Fibroblast of gingiva (primary cell): ENCODE data around the gene DHRSX.
"Not testable (repeated sequence)": the region's sequence is repeated elsewhere in the genome, so short reads cannot be mapped to it uniquely, and the experiment has no call there.

ENCODE experiments used
- DNase-seq: peaks from one replicate; pipeline ENCODE4 v3.0.0-alpha.2; 2011; ENCODE audit warnings: low read depth

The DHRSX gene

GRCh38 chrX:2314831-2315365, 185.9 kb downstream of the DHRSX start:
- no peak for DNase-seq

DNA sequence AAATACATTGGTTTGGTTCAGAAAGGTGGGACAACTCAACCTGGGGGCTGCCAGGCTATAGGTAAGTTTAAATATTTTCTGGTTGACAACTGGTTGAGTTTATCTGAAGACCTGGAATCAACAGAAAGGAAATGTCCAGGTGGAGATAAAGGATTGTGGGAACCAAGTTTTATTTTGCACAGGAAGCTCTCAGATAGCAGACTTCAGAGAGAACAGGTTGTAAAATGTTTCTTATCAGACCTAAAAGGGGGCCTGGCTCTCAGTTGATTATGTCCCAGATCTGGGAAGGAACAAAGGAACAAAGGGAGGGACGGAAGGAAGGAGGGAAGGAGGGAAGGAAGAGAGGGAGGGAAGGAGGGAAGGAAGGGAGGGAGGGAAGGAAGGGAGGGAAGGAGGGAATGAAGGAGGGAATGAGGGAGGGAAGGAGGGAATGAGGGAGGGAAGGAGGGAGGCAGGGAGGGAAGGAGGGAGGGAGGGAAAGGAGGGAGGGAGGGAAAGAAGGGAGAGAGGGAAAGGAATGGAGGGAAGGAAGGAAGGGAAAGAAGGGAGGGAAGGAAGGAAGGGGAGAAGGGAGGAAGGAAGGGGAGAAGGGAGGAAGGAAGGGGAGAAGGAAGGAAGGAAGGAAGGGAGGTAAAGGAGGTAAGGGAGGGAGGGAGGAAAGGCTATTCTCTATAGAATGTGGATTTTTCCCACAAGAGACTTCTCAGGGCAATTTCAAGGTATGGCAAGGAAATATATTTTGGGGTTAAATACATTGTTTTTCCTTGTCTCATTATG, 186.7 kb downstream of the DHRSX start:
- DNase-seq = no peak

- DNase-seq = not testable (repeated sequence)
Measured at GRCh38 chrX:2312061-2312591, 188.7 kb downstream of the DHRSX start.

- no peak for DNase-seq
Measured at GRCh38 chrX:2311501-2311900, 189.3 kb downstream of the DHRSX start.

DNA sequence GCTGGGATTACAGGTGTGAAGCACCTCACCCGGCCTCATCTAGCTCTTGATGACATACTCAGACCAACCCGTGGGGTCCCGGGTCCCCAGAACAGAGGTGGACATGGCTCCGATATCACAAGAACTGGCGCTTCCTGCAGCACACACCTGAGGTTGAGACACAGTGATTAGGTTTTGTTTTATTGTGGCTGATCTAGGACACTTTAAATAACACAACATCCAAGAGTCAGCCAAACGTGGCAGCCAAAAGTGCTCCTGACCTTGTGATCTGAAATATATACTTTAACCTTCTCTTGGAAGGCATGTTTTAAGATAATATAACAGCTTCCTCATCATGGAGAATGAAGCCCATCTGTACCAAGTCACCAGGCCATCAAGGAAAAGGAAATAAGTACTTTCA, 198.9 kb downstream of the DHRSX start:
- no peak for DNase-seq

DNA sequence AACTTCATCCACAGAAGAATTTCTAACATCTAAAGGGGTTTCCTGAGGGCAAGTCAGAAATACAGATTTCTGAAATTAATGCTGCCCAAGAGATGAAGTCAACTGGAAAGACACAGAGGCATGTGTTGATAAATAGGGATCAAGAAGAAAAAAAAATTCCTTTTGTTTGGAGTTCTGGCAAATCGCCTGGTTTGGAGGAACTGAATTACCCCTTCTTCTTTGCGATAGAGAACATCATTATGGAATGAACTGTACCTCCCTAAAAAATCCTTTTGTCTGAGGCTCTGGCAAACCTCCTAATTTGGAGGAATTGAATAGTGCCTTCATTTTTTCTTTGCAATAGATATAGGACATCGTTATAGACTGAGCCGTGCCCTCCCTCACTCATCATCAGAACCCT, 200.9 kb downstream of the DHRSX start:
- no peak for DNase-seq

GRCh38 chrX:2286731-2287130, 214.0 kb downstream of the DHRSX start:
- DNase-seq = no peak

- peak; percentile 4 for DNase-seq
Measured at GRCh38 chrX:2284601-2285000, 216.2 kb downstream of the DHRSX start.

- no peak for DNase-seq
Measured at GRCh38 chrX:2284133-2284532, 216.6 kb downstream of the DHRSX start.

DNA sequence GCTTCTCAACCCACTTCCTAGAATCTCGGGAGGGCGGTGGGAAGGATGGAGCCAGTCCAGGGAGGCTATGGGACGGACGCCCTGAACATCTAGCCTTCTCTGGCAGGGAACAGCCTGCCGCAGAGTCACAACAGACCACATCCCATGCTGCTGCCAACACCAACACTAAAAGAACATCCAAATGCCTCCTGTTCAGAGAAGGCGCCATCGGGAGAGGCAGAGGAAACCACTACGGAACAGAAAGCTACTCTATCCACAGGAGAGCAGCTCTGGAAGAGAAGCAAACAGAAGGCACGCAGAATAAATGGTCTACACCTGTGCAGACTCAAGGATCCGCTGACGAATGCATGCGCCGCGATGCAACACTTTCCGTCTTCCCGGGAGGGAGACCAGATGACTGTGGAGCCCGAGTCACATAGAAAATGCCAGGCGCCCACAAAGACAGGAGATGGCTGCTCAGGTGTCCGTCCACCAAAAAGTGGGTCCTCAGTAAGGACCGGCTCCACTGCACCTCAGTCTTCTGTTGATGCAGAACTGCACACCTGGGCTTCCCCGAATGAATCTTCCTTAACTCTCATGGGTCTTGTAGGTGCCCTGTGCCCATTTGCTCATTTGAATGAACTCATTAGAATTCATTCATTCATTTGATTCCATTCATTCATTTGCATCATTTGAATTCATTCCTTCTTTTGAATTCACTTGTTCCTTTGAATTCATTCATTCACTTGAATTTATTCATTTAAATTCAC, 217.5 kb downstream of the DHRSX start:
- peak; percentile 19 for DNase-seq

DNA sequence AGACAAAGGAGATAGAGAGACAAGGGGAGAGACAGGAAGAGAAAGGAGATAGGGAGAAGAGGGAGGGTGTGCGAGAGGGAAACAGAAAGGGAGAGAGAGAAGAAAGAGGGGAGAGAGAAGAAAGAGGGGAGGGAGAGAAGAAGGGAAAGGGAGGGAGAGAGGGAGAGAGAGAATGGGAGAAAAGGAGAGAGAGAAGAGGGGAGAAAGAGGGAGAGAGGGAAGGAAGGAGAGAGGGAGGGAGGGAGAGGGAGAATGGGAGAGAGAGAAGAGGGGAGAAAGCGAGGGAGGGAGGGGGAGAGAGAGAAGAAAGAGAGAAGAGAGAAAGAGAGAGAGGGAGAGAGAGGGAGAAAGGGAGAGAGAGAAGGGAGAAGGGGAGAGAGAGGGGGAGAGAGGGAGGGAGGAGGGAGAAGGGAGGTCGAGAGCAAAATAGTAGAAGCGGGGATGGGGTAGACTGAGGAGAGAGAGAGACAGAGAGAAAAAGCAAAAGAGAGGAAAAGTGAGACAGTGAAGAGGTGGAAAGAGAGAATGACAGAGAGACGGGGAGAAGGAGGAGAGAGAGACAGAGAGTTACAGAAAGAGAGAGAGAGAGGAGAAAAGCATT, 218.2 kb downstream of the DHRSX start:
- DNase-seq = no peak

GRCh38 chrX:2272337-2272736, 228.4 kb downstream of the DHRSX start:
- no peak for DNase-seq

DNA sequence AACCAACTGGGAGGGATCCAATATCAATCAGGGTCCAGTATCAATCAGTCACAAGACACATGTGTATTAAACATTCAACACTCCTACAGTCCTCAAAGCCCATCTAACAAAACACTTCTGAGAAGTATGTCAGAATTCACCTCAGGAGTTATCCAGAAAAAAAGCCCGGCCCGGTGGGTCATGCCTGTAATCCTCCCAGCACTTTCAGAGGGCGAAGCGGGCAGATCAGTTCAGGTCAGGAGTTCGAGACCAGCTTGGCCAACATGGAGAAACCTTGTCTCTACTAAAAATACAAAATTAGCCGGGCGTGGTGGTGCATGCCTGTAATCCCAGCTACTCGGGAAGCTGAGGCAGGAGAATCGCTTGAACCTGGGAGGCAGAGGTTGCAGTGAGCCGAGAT, 229.2 kb downstream of the DHRSX start:
- not testable (repeated sequence) for DNase-seq

DNA sequence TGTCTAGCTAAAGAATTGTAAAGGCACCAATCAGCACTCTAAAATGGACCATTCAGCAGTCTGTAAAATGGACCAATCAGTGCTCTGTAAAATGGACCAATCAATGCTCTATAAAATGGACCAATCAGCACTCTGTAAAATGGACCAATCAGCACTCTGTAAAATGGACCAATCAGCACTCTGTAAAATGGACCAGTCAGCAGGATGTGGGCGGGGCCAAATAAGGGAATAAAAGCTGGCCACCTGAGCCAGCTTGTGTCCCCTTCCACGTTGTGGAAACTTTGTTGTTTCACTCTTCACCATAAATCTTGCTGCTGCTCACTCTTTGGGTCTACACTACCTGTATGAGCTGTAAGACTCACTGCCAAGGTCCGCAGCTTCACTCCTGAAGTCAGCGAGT, 230.0 kb downstream of the DHRSX start:
- not testable (repeated sequence) for DNase-seq

GRCh38 chrX:2267890-2268289, 232.9 kb downstream of the DHRSX start:
- no peak for DNase-seq

DNA sequence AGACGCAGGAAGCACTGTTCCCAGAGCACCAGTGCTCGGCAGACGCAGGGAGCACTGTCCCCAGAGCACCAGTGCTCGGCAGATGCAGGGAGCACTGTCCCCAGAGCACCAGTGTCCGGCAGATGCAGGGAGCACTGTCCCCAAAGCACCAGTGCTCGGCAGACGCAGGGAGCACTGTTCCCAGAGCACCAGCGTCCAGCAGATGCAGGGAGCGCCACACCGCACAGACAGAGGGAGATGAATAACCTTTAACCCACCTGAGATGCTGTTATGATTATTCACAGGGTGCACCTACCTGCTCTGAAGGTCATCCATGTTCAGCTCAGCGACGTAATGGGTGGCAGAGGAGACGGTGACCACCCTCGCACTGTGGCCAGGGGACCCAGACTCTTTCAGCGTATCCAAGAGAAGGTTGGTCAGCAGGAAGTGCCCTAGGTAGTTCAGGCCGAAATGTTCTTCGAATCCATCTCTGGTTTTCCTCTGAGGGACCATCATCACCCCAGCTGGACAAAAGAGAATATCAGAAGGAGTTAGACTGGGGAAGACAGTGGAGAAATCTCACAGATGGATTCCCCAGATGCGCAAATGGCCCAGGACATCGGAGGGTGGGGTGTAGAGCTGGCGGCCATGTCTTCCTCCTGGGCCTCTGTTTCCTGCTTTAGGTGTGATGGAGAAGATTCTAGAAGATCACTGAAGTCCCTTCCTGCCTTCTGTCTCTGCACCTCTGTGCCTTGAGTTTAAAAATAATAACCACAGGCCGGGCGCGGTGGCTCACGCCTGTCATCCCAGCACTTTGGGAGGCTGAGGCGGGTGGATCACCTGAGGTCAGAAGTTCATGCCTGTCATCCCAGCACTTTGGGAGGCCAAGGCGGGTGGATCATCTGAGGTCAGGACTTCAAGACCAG, 234.1 kb downstream of the DHRSX start:
- DNase-seq = no peak

DNA sequence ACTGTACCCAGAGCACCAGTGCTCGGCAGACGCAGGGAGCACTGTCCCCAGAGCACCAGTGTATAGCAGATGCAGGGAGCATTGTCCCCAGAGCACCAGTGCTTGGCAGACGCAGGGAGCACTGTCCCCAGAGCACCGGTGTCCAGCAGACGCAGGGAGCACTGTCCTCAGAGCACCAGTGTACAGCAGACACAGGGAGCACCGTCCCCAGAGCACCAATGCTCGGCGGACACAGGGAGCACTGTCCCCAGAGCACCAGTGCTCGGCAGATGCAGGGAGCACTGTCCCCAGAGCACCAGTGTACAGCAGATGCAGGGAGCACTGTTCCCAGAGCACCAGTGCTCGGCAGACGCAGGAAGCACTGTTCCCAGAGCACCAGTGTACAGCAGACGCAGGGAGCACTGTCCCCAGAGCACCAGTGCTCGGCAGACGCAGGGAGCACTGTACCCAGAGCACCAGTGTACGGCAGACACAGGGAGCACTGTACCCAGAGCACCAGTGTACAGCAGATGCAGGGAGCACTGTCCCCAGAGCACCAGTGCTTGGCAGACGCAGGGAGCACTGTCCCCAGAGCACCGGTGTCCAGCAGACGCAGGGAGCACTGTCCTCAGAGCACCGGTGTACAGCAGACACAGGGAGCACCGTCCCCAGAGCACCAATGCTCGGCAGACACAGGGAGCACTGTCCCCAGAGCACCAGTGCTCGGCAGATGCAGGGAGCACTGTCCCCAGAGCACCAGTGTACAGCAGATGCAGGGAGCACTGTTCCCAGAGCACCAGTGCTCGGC, 234.9 kb downstream of the DHRSX start:
- DNase-seq = not testable (repeated sequence)

DNA sequence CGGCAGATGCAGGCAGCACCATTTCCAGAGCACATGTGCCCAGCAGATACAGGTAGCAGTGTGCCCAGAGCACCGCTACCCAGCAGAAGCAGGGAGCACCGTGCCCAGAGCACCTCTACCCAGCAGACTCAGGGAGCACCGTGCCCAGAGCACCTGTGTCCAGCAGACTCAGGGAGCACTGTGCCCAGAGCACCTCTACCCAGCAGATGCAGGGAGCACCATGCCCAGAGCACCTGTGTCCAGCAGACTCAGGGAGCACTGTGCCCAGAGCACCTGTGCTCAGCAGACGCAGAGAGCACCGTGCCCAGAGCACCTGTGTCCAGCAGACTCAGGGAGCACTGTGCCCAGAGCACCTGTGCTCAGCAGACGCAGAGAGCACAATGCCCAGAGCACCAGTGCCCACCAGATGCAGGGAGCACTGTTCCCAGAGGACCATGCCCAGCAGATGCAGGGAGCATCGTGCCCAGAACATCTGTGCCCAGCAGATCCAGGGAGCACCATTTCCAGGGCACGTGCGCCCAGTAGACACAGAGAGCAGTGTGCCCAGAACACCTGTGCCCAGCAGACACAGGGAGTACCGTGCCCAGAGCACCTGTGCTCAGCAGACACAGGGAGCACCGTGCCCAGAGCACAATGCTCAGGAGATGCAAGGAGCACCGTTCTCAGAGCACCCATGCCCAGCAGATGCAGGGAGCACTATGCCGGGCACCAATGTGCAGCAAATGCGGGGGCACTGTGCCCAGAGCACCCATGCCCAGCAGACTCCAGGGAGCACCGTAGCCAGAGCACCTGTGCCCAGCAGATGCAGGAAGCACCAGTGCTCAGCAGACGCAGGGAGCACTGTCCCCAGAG, 236.4 kb downstream of the DHRSX start:
- DNase-seq = no peak

DNA sequence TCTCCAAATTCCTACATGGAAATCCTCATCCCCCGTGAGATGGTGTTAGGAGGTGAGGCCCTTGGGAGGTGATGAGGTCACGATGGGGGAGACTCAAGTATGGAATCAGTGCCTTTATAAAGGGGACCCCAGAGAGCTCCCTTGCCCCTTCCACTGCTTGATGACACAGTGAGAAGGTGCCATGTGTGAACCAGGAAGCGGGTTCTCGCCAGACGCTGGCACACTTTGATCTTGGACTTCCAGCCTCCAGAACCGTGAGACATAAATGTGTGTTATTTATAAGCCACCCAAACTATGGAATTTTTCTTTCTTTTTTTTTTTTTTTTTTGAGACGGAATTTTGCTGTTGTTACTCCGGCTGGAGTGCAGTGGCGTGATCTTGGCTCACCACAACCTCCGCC, 237.6 kb downstream of the DHRSX start:
- DNase-seq = no peak

DNA sequence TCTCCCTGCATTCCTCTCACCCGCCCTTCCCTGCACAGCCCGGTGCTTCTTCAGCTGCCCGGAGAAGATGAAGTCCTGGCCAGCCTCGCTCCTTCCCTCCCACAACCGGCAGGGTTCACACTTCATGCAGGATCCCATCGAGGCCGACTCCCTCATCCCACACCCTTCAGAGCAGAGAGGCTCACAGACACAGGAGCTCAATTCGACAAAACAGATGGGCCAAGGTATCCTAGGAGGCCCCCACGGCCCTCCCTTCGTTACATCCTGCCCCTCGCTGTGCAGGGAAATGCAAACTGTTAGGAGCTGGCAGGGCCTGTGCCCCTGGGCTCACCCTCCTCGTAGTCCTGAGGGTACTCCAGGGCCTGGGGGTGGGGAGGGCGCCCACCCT, 238.1 kb downstream of the DHRSX start:
- DNase-seq = no peak
